ENCODE data around the gene AUP1.

The AUP1 gene

GRCh38 chr2:74546004-74546403 is 16.5 kb upstream of the AUP1 start:
- H3K9me3 ChIP-seq (ENCODE audit: control insufficient read depth, insufficient read depth, low read length), result no peaks in the 10 kb centered on the region
- H3K4me3 ChIP-seq (ENCODE audit: low read depth, low read length), result no peak overlapping the region
- H3K36me3 ChIP-seq (ENCODE audit: control insufficient read depth, insufficient read depth, low read length), result no peaks in the 10 kb centered on the region
- H3K9ac ChIP-seq (ENCODE audit: low read depth, low read length), result no peak overlapping the region
- peaks cover 54% of the 10 kb centered on the region for H3K27me3 ChIP-seq (ENCODE audit: control insufficient read depth, insufficient read depth, low read length)
- H3K4me1 ChIP-seq (ENCODE audit: control insufficient read depth, insufficient read depth, low read length), result peaks cover 8% of the 10 kb centered on the region

GRCh38 chr2:74544634-74545033 is 15.1 kb upstream of the AUP1 start:
- Histone ChIP-seq H3K27me3 (ENCODE audit: control insufficient read depth, insufficient read depth, low read length) (peaks cover 41% of the 10 kb centered on the region), H3K9me3 (ENCODE audit: control insufficient read depth, insufficient read depth, low read length) (no peaks in the 10 kb centered on the region), H3K36me3 (ENCODE audit: control insufficient read depth, insufficient read depth, low read length) (no peaks in the 10 kb centered on the region), H3K4me1 (ENCODE audit: control insufficient read depth, insufficient read depth, low read length) (peaks cover 4% of the 10 kb centered on the region), H3K4me3 (ENCODE audit: low read depth, low read length) (no peak overlapping the region), H3K9ac (ENCODE audit: low read depth, low read length) (no peak overlapping the region)

GRCh38 chr2:74542978-74543377 is 13.5 kb upstream of the AUP1 start:
- Histone ChIP-seq H3K9ac (ENCODE audit: low read depth, low read length) (no peak overlapping the region), H3K4me1 (ENCODE audit: control insufficient read depth, insufficient read depth, low read length) (peaks cover under 1% of the 10 kb centered on the region), H3K27me3 (ENCODE audit: control insufficient read depth, insufficient read depth, low read length) (peaks cover 33% of the 10 kb centered on the region), H3K9me3 (ENCODE audit: control insufficient read depth, insufficient read depth, low read length) (no peaks in the 10 kb centered on the region), H3K4me3 (ENCODE audit: low read depth, low read length) (no peak overlapping the region), H3K36me3 (ENCODE audit: control insufficient read depth, insufficient read depth, low read length) (no peaks in the 10 kb centered on the region)

GRCh38 chr2:74540291-74540690 is 10.8 kb upstream of the AUP1 start:
- Histone ChIP-seq H3K27me3 (ENCODE audit: control insufficient read depth, insufficient read depth, low read length) (peaks cover 13% of the 10 kb centered on the region), H3K36me3 (ENCODE audit: control insufficient read depth, insufficient read depth, low read length) (no peaks in the 10 kb centered on the region), H3K4me3 (ENCODE audit: low read depth, low read length) (no peak overlapping the region), H3K9ac (ENCODE audit: low read depth, low read length) (no peak overlapping the region), H3K9me3 (ENCODE audit: control insufficient read depth, insufficient read depth, low read length) (no peaks in the 10 kb centered on the region), H3K4me1 (ENCODE audit: control insufficient read depth, insufficient read depth, low read length) (no peaks in the 10 kb centered on the region)

GRCh38 chr2:74538881-74539339 is 9.4 kb upstream of the AUP1 start:
- Histone ChIP-seq H3K9ac (ENCODE audit: low read depth, low read length) (no peak overlapping the region), H3K36me3 (ENCODE audit: control insufficient read depth, insufficient read depth, low read length) (no peaks in the 10 kb centered on the region), H3K4me1 (ENCODE audit: control insufficient read depth, insufficient read depth, low read length) (no peaks in the 10 kb centered on the region), H3K27me3 (ENCODE audit: control insufficient read depth, insufficient read depth, low read length) (peaks cover 6% of the 10 kb centered on the region), H3K4me3 (ENCODE audit: low read depth, low read length) (no peak overlapping the region), H3K9me3 (ENCODE audit: control insufficient read depth, insufficient read depth, low read length) (no peaks in the 10 kb centered on the region)

GRCh38 chr2:74537140-74537539 is 7.6 kb upstream of the AUP1 start:
- Histone ChIP-seq H3K9me3 (ENCODE audit: control insufficient read depth, insufficient read depth, low read length) (no peaks in the 10 kb centered on the region), H3K4me3 (ENCODE audit: low read depth, low read length) (no peak overlapping the region), H3K9ac (ENCODE audit: low read depth, low read length) (no peak overlapping the region), H3K27me3 (ENCODE audit: control insufficient read depth, insufficient read depth, low read length) (peaks cover 6% of the 10 kb centered on the region), H3K36me3 (ENCODE audit: control insufficient read depth, insufficient read depth, low read length) (no peaks in the 10 kb centered on the region), H3K4me1 (ENCODE audit: control insufficient read depth, insufficient read depth, low read length) (no peaks in the 10 kb centered on the region)

- no peak overlapping the region for H3K9ac ChIP-seq (ENCODE audit: low read depth, low read length)
- no peaks in the 10 kb centered on the region for H3K9me3 ChIP-seq (ENCODE audit: control insufficient read depth, insufficient read depth, low read length)
- no peaks in the 10 kb centered on the region for H3K36me3 ChIP-seq (ENCODE audit: control insufficient read depth, insufficient read depth, low read length)
- no peak overlapping the region for H3K4me3 ChIP-seq (ENCODE audit: low read depth, low read length)
- no peaks in the 10 kb centered on the region for H3K4me1 ChIP-seq (ENCODE audit: control insufficient read depth, insufficient read depth, low read length)
- H3K27me3 ChIP-seq (ENCODE audit: control insufficient read depth, insufficient read depth, low read length), result peaks cover 6% of the 10 kb centered on the region
These were observed 6.9 kb upstream of the AUP1 start for GRCh38 chr2:74536166-74536950.

- H3K9ac ChIP-seq (ENCODE audit: low read depth, low read length), result no peak overlapping the region
- H3K27me3 ChIP-seq (ENCODE audit: control insufficient read depth, insufficient read depth, low read length), result peaks cover 10% of the 10 kb centered on the region
- no peaks in the 10 kb centered on the region for H3K4me1 ChIP-seq (ENCODE audit: control insufficient read depth, insufficient read depth, low read length)
- H3K9me3 ChIP-seq (ENCODE audit: control insufficient read depth, insufficient read depth, low read length), result no peaks in the 10 kb centered on the region
- no peak overlapping the region for H3K4me3 ChIP-seq (ENCODE audit: low read depth, low read length)
- no peaks in the 10 kb centered on the region for H3K36me3 ChIP-seq (ENCODE audit: control insufficient read depth, insufficient read depth, low read length)
These were observed 6.0 kb upstream of the AUP1 start for GRCh38 chr2:74535440-74535965.

- Histone ChIP-seq H3K9ac (ENCODE audit: low read depth, low read length) (no peak overlapping the region), H3K4me1 (ENCODE audit: control insufficient read depth, insufficient read depth, low read length) (no peaks in the 10 kb centered on the region), H3K27me3 (ENCODE audit: control insufficient read depth, insufficient read depth, low read length) (peaks cover 10% of the 10 kb centered on the region), H3K9me3 (ENCODE audit: control insufficient read depth, insufficient read depth, low read length) (no peaks in the 10 kb centered on the region), H3K36me3 (ENCODE audit: control insufficient read depth, insufficient read depth, low read length) (no peaks in the 10 kb centered on the region), H3K4me3 (ENCODE audit: low read depth, low read length) (no peak overlapping the region)
These were observed 4.9 kb upstream of the AUP1 start for GRCh38 chr2:74534411-74534810.

- peaks cover 8% of the 10 kb centered on the region for H3K27me3 ChIP-seq (ENCODE audit: control insufficient read depth, insufficient read depth, low read length)
- no peaks in the 10 kb centered on the region for H3K36me3 ChIP-seq (ENCODE audit: control insufficient read depth, insufficient read depth, low read length)
- H3K4me3 ChIP-seq (ENCODE audit: low read depth, low read length), result no peak overlapping the region
- peaks cover 1% of the 10 kb centered on the region for H3K4me1 ChIP-seq (ENCODE audit: control insufficient read depth, insufficient read depth, low read length)
- H3K9me3 ChIP-seq (ENCODE audit: control insufficient read depth, insufficient read depth, low read length), result no peaks in the 10 kb centered on the region
- H3K9ac ChIP-seq (ENCODE audit: low read depth, low read length), result no peak overlapping the region
These were observed 4.0 kb upstream of the AUP1 start for GRCh38 chr2:74533464-74533863.

- no peak overlapping the region for H3K4me3 ChIP-seq (ENCODE audit: low read depth, low read length)
- peaks cover 7% of the 10 kb centered on the region for H3K36me3 ChIP-seq (ENCODE audit: control insufficient read depth, insufficient read depth, low read length)
- peaks cover 3% of the 10 kb centered on the region for H3K4me1 ChIP-seq (ENCODE audit: control insufficient read depth, insufficient read depth, low read length)
These were observed 2.7 kb upstream of the AUP1 start for GRCh38 chr2:74532222-74532621.

GRCh38 chr2:74531666-74532065 is 2.2 kb upstream of the AUP1 start:
- no peak overlapping the region for H3K9ac ChIP-seq (ENCODE audit: low read depth, low read length)
- H3K36me3 ChIP-seq (ENCODE audit: control insufficient read depth, insufficient read depth, low read length), result peaks cover 13% of the 10 kb centered on the region
- H3K9me3 ChIP-seq (ENCODE audit: control insufficient read depth, insufficient read depth, low read length), result no peaks in the 10 kb centered on the region
- peaks cover 3% of the 10 kb centered on the region for H3K4me1 ChIP-seq (ENCODE audit: control insufficient read depth, insufficient read depth, low read length)
- H3K4me3 ChIP-seq (ENCODE audit: low read depth, low read length), result no peak overlapping the region
- peaks cover 3% of the 10 kb centered on the region for H3K27me3 ChIP-seq (ENCODE audit: control insufficient read depth, insufficient read depth, low read length)

More at GRCh38 chr2:74532222-74532621, 2.7 kb upstream of the AUP1 start:
- H3K27me3 ChIP-seq (ENCODE audit: control insufficient read depth, insufficient read depth, low read length), result peaks cover 3% of the 10 kb centered on the region
- no peaks in the 10 kb centered on the region for H3K9me3 ChIP-seq (ENCODE audit: control insufficient read depth, insufficient read depth, low read length)
- no peak overlapping the region for H3K9ac ChIP-seq (ENCODE audit: low read depth, low read length)
